ENCODE measurements around the gene FAM53B.

FAM53B gene

DNA sequence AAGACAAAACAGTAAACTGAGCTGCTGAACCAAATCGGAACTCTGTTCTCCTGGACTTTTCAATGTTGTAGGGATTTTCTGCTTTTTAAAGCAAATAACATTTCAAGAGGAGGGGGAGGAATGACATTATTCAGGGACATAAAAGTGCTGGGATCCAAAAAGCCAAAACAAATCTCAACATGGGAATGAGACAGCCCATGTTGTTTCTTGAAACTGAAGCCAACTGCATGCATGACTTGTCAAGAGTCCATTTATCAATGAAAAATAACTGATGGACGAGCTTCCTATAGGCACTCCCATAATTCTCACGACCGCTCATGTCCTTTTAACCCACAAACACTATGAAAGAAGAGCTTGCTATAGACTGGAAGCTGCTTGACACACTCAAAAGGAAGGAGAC is 27.8 kb downstream of the FAM53B start:
- H3K27me3 ChIP-seq (ENCODE audit: insufficient read depth, low read depth, severe bottlenecking), result no peaks in the 10 kb centered on the region
- H3K27ac ChIP-seq, result no peak overlapping the region
- no peak overlapping the region for H3K4me3 ChIP-seq (ENCODE audit: low read depth, low read length)
- peaks cover 5% of the 10 kb centered on the region for H3K36me3 ChIP-seq
- TF ChIP-seq, protein P1, sequence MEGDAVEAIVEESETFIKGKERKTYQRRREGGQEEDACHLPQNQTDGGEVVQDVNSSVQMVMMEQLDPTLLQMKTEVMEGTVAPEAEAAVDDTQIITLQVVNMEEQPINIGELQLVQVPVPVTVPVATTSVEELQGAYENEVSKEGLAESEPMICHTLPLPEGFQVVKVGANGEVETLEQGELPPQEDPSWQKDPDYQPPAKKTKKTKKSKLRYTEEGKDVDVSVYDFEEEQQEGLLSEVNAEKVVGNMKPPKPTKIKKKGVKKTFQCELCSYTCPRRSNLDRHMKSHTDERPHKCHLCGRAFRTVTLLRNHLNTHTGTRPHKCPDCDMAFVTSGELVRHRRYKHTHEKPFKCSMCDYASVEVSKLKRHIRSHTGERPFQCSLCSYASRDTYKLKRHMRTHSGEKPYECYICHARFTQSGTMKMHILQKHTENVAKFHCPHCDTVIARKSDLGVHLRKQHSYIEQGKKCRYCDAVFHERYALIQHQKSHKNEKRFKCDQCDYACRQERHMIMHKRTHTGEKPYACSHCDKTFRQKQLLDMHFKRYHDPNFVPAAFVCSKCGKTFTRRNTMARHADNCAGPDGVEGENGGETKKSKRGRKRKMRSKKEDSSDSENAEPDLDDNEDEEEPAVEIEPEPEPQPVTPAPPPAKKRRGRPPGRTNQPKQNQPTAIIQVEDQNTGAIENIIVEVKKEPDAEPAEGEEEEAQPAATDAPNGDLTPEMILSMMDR (IDR thresholded peaks at IDR 0.05; ENCODE audit: low read depth, low read length), result no peak
- DNase-seq, result no peak
- no peaks in the 10 kb centered on the region for H3K9me3 ChIP-seq (ENCODE audit: severe bottlenecking)

DNA sequence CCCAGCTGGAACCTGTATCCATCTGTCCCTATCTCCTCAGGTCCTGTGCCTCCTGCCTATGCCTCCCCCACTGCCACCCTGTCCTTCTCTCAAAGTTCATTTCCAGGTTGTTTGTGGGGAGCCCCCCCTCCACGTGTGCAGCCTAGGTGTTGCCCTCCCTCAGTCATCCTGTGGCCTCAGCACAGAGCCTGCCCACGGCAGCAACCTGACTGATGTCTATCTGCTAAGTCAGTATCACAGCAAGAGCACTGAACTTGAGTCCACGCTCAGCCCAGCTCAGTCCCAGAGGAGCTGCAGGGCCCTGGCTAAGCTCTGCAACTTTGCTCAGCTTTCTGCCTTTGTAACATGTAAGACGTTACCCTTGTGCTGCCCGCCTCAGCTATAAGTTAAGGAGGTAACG is 28.7 kb downstream of the FAM53B start:
- no peak overlapping the region for H3K27ac ChIP-seq
- no peak overlapping the region for H3K4me3 ChIP-seq (ENCODE audit: low read depth, low read length)
- no peaks in the 10 kb centered on the region for H3K36me3 ChIP-seq
- TF ChIP-seq, protein P1 (IDR thresholded peaks at IDR 0.05; ENCODE audit: low read depth, low read length), result no peak
- no peaks in the 10 kb centered on the region for H3K27me3 ChIP-seq (ENCODE audit: insufficient read depth, low read depth, severe bottlenecking)
- H3K9me3 ChIP-seq (ENCODE audit: severe bottlenecking), result no peaks in the 10 kb centered on the region
- no peak for DNase-seq

DNA sequence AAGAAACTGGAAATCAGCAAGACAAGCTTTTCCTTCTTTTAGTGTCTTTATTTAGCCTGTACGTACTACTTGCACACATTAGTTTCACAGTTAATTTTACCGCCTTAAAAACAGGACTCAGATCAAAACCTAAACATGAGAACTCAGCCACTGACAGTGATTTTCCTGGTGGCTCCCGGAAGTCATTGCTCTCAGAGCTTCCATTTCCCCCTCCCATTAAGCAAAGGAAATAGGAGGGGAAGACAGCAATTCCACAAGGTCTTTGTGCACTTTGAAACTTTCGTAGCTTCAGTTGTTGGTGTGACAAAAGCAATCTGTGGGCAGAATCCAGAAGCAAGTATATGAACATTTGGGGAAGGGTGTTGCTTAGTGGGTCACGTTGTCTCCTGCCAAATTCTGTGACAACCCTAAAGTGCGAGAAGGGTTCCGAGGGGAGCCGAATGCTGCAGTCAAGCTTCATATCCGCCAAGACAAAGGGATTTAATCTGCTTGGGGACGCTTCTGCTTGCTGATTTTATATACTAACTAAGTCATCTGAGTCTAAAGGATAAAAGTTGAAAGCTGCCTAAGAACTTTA is 30.4 kb downstream of the FAM53B start:
- no peak overlapping the region; the same call in 1 of the 2 replicates for H3K4me3 ChIP-seq (ENCODE audit: low read depth, low read length)
- TF ChIP-seq, protein P1 (IDR thresholded peaks at IDR 0.05; ENCODE audit: low read depth, low read length), result no peak
- H3K27me3 ChIP-seq (ENCODE audit: insufficient read depth, low read depth, severe bottlenecking), result no peaks in the 10 kb centered on the region
- DNase-seq, result peak; percentile 26
- no peaks in the 10 kb centered on the region for H3K9me3 ChIP-seq (ENCODE audit: severe bottlenecking)
- no peaks in the 10 kb centered on the region for H3K36me3 ChIP-seq
- H3K27ac ChIP-seq, result peak overlapping the region; percentile 67

DNA sequence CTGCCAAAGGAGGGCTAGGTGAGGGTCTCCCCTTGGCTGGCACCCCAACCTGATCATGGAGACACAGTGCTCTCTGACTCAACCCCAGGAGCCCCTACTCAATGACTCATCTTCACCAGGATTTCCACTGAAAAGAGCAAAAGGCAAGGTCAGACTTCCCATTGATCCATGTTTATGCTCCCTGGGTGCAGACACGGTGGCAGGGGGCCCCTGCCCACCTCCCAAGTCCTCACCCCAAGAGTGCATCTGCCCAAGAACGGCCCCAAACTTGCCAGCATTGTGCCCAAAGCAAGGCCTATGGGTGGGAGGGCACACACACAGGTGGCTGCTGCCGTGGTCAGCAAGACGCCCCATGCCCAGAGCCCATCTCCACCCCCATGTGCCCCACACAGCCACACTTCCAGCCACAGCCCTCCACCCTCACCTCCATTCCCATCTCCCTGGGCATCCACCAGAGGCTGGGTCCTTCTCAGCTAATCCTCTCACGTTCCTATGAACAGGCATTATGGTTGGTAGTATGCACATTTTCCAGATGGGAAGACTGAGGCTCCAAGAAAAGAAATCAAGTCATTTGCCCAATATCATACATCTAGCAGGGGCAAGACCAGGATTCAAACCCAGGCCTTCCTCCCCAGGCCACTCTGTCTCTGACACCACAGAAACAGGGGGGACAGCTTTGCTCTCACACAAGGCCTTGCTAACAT is 31.3 kb downstream of the FAM53B start:
- TF ChIP-seq, protein P1 (IDR thresholded peaks at IDR 0.05; ENCODE audit: low read depth, low read length), result no peak
- H3K36me3 ChIP-seq, result no peaks in the 10 kb centered on the region
- H3K4me3 ChIP-seq (ENCODE audit: low read depth, low read length), result no peak overlapping the region
- no peaks in the 10 kb centered on the region for H3K27me3 ChIP-seq (ENCODE audit: insufficient read depth, low read depth, severe bottlenecking)
- no peak for DNase-seq
- no peak overlapping the region for H3K27ac ChIP-seq
- H3K9me3 ChIP-seq (ENCODE audit: severe bottlenecking), result no peaks in the 10 kb centered on the region

DNA sequence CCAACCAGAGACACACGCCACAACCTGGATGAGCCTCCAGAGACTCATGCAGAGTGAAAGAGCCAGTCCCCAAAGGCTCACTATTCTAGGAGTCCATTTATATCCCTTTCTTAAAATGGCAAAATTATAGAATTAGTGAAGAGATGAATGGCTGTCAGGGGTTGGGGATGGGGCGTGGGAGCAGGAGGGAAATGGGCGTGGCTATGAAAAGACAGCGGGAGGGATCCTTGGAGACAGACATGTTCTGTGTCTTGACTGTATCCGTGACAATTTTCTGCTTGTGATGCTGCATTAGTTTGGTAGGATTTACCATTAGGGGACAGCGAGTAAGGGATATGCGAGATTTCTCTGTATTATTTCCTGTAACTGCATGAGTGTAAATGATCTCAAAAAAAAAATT is 33.0 kb downstream of the FAM53B start:
- TF ChIP-seq, protein P1 (IDR thresholded peaks at IDR 0.05; ENCODE audit: low read depth, low read length), result no peak
- Histone ChIP-seq H3K9me3 (ENCODE audit: severe bottlenecking) (no peaks in the 10 kb centered on the region), H3K36me3 (peaks cover 6% of the 10 kb centered on the region), H3K27ac (no peak overlapping the region), H3K4me3 (ENCODE audit: low read depth, low read length) (no peak overlapping the region), H3K27me3 (ENCODE audit: insufficient read depth, low read depth, severe bottlenecking) (no peaks in the 10 kb centered on the region)
- no peak for DNase-seq

Measured in WERI-Rb-1 (cell line).